Measurements from ENCODE around the gene OR51M1.

- TF ChIP-seq, protein P1, sequence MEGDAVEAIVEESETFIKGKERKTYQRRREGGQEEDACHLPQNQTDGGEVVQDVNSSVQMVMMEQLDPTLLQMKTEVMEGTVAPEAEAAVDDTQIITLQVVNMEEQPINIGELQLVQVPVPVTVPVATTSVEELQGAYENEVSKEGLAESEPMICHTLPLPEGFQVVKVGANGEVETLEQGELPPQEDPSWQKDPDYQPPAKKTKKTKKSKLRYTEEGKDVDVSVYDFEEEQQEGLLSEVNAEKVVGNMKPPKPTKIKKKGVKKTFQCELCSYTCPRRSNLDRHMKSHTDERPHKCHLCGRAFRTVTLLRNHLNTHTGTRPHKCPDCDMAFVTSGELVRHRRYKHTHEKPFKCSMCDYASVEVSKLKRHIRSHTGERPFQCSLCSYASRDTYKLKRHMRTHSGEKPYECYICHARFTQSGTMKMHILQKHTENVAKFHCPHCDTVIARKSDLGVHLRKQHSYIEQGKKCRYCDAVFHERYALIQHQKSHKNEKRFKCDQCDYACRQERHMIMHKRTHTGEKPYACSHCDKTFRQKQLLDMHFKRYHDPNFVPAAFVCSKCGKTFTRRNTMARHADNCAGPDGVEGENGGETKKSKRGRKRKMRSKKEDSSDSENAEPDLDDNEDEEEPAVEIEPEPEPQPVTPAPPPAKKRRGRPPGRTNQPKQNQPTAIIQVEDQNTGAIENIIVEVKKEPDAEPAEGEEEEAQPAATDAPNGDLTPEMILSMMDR (IDR thresholded peaks at IDR 0.05 in 2 of 3, conservative IDR thresholded peaks at IDR 0.05 in 1 of 3; ENCODE audit: borderline replicate concordance in 1 of 3, insufficient read depth in 1 of 3, low read depth in 2 of 3, low read length in 2 of 3), result no peak
- no peak for TF ChIP-seq CBX3 (IDR thresholded peaks at IDR 0.05; ENCODE audit: low read depth)
- no peak for TF ChIP-seq REST (IDR thresholded peaks at IDR 0.05; ENCODE audit: low read depth)
These were observed 39.9 kb upstream of the OR51M1 start, which contains the start of gene OR51B5 for GRCh38 chr11:5343474-5344335.

Measured in HCT116 (cell line).